Hepatocyte (in vitro differentiated cells): ENCODE data around the gene KCNH3. TPM values are rescaled to one million over a fixed set of nuclear protein-coding genes. Genes with fewer than 3 reads are reported as not detected.

Experiments
- DNase-seq: peaks from one replicate; pipeline ENCODE4 v3.0.0-alpha.2; 2016; ENCODE audit warnings: low spot score
- H2AFZ ChIP-seq: fragments of 200-600 bp; sonication (generic); 2 replicates; pipeline ENCODE4 v1.6.0; 2016; ENCODE audit warnings: antibody characterized with exemption, mild to moderate bottlenecking
- H3K27ac ChIP-seq: fragments of 200-600 bp; sonication (generic); 2 replicates; pipeline ENCODE4 v1.5.1; 2016; ENCODE audit warnings: mild to moderate bottlenecking
- H3K27me3 ChIP-seq: fragments of 200-600 bp; sonication (generic); 2 replicates; pipeline ENCODE4 v1.6.1; 2016
- H3K36me3 ChIP-seq: fragments of 200-600 bp; sonication (generic); replicated peaks from 2 replicates; pipeline ENCODE4 v1.5.1; 2016; ENCODE audit warnings: low read depth; ENCODE audit not compliant: insufficient read depth
- H3K4me1 ChIP-seq: fragments of 200-600 bp; sonication (generic); 2 replicates; pipeline ENCODE4 v1.5.1; 2016; ENCODE audit warnings: mild to moderate bottlenecking, moderate library complexity; ENCODE audit not compliant: insufficient read depth
- H3K4me2 ChIP-seq: fragments of 200-600 bp; sonication (generic); 2 replicates; pipeline ENCODE4 v1.6.0; 2016
- H3K4me3 ChIP-seq: fragments of 200-600 bp; sonication (generic); 2 replicates; pipeline ENCODE4 v1.5.1; 2016; ENCODE audit warnings: mild to moderate bottlenecking
- H3K79me2 ChIP-seq: fragments of 200-600 bp; sonication (generic); 2 replicates; pipeline ENCODE4 v1.6.0; 2017; ENCODE audit warnings: mild to moderate bottlenecking
- H3K9me2 ChIP-seq: fragments of 200-600 bp; sonication (generic); replicated peaks from 2 replicates; pipeline ENCODE4 v1.6.0; 2017; ENCODE audit warnings: mild to moderate bottlenecking; ENCODE audit not compliant: insufficient read depth
- H3K9me3 ChIP-seq: fragments of 200-600 bp; sonication (generic); 2 replicates; pipeline ENCODE4 v1.5.1; 2016; ENCODE audit warnings: low read depth, mild to moderate bottlenecking
- H4K20me1 ChIP-seq: fragments of 200-600 bp; sonication (generic); 2 replicates; pipeline ENCODE4 v1.6.0; 2016; ENCODE audit warnings: mild to moderate bottlenecking; ENCODE audit not compliant: insufficient read depth, poor library complexity, severe bottlenecking
- EZH2 ChIP-seq: fragments of 200-600 bp; sonication (generic); IDR thresholded peaks from 2 replicates; pipeline ENCODE4 v1.6.1; 2016; ENCODE audit warnings: antibody characterized with exemption, mild to moderate bottlenecking, borderline replicate concordance
- EZH2phosphoT487 ChIP-seq: fragments of 200-600 bp; sonication (generic); IDR thresholded peaks from one replicate; pipeline ENCODE4 v1.6.1; 2018; ENCODE audit warnings: antibody characterized with exemption, mild to moderate bottlenecking, low read depth, moderate library complexity; ENCODE audit not compliant: unreplicated experiment, severe bottlenecking
- WGBS: methylation state at CpG from one replicate; pipeline ENCODE4 v1.1.6; 2016; ENCODE audit warnings: low lambda C conversion rate; ENCODE audit errors: missing lambda C conversion rate; 5-methylcytosine and 5-hydroxymethylcytosine counted together
- polyA plus RNA-seq: library from polyadenylated mRNA; unstranded; fragments of >200 nt; fragmentation: Nextera tagmentation; extraction: Ambion mirVana; gene quantifications from 2 replicates; pipeline ENCODE4 v1.2.1, GENCODE V29; 2016
- total RNA-seq: library from RNA; depleted of rRNA; stranded (reverse); fragments of >200 nt; gene quantifications from 2 replicates; pipeline ENCODE4 v1.2.3, GENCODE V29; 2014
- TF ChIP-seq, protein P1 (sequence below): fragments of 200-600 bp; sonication (generic); IDR thresholded peaks from 2 replicates; pipeline ENCODE4 v1.5.1; 2016; ENCODE audit warnings: antibody characterized with exemption, mild to moderate bottlenecking; ENCODE audit not compliant: poor library complexity

KCNH3 gene
- total and polyA plus RNA-seq, 2 experiments from 2014 or later = 0.30 to 1.1 TPM

DNA sequence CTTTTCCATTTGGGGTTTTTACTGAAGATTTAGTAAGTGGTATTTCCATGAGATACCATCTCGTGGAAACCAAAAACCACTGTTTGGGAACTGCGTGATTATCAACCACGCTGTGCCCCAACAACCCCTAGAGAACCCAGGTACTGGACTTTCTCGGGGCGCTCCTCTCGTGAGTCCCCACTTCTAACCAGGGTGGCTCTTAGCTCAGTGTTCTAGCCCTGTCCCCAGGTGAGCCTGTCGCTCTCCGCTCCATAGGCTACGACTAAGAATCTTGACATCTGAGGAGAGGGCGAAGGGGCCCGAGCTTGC, 28.4 kb downstream of the KCNH3 start:
- no peak for DNase-seq
- no peaks in the 10 kb centered on the region for H3K9me3 ChIP-seq
- no peaks in the 10 kb centered on the region for H3K27me3 ChIP-seq
- peak overlapping the region; percentile 95 for H2AFZ ChIP-seq
- WGBS = 6% methylated on average over 11 of the region's 11 CpGs
- peaks cover 51% of the 10 kb centered on the region for H3K79me2 ChIP-seq
- no peaks in the 10 kb centered on the region for H3K36me3 ChIP-seq
- H4K20me1 ChIP-seq = no peaks in the 10 kb centered on the region
- TF ChIP-seq, protein P1, sequence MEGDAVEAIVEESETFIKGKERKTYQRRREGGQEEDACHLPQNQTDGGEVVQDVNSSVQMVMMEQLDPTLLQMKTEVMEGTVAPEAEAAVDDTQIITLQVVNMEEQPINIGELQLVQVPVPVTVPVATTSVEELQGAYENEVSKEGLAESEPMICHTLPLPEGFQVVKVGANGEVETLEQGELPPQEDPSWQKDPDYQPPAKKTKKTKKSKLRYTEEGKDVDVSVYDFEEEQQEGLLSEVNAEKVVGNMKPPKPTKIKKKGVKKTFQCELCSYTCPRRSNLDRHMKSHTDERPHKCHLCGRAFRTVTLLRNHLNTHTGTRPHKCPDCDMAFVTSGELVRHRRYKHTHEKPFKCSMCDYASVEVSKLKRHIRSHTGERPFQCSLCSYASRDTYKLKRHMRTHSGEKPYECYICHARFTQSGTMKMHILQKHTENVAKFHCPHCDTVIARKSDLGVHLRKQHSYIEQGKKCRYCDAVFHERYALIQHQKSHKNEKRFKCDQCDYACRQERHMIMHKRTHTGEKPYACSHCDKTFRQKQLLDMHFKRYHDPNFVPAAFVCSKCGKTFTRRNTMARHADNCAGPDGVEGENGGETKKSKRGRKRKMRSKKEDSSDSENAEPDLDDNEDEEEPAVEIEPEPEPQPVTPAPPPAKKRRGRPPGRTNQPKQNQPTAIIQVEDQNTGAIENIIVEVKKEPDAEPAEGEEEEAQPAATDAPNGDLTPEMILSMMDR = no peak
- TF ChIP-seq EZH2phosphoT487 (no peak), EZH2 (no peak)
- peak overlapping the region; percentile 97 for H3K27ac ChIP-seq
- peaks cover 5% of the 10 kb centered on the region for H3K4me1 ChIP-seq
- peak overlapping the region; percentile 95 for H3K4me2 ChIP-seq
- H3K9me2 ChIP-seq = no peaks in the 10 kb centered on the region
- peak overlapping the region; percentile 66 for H3K4me3 ChIP-seq

DNA sequence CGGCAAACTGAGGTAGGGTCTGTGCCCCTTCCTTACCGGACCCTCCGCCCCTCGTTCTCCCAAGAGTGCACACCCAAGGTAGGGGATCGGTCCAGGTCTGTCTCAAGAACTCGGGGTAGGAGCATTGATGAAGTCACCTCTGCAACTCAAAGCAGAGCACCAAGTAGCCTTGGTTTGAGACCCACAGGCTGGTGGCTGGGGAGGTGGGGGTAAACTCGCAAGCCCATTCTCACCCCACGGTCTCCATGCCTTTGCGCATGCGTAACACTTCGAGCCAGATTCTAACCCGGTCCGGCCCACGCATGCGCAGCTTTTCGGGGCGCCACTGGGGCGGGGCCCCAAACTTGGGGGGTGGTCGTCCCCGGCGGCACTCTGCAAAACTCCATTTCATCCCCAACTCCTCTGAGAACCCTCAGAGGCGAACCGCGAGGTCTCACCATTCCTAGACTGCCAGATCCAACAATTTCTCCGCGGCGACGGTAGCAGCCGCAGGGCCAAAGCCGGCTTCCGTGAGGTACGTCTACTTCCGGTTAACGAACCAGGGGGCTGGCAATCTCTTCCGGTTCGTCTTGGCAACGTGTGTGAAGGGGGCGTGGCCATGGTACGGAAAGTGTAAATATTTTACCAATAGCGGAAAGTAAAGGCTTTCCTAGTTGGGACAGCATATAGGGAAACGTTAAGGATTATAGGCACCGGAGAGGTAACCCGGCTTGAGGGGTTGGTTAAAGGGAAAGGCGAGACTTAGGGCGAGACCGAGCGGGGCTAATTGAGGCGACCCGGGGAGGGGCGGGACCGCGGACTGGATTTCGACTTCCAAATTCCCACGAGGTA, 29.0 kb downstream of the KCNH3 start, which contains the start of gene MCRS1:
TSS of gene MCRS1 (minus strand) at position 532 of the 831 bp plus-strand sequence. CDS start 1,411 bp downstream, outside the sequence.
- Histone ChIP-seq H3K9me3 (no peaks in the 10 kb centered on the region), H3K36me3 (no peaks in the 10 kb centered on the region), H3K27ac (peak within 1 kb of the TSS; percentile 97), H3K4me2 (peak within 1 kb of the TSS; percentile 95), H3K27me3 (no peaks in the 10 kb centered on the region), H3K9me2 (no peaks in the 10 kb centered on the region), H2AFZ (peak within 1 kb of the TSS; percentile 95), H4K20me1 (no peaks in the 10 kb centered on the region), H3K4me3 (peak within 1 kb of the TSS; percentile 66), H3K4me1 (peaks cover 5% of the 10 kb centered on the region), H3K79me2 (peaks cover 51% of the 10 kb centered on the region)
- TF ChIP-seq EZH2 = no peak
- TF ChIP-seq, protein P1 = no peak
- no peak for TF ChIP-seq EZH2phosphoT487
- WGBS = 1% methylated on average over 46 of the region's 54 CpGs
- DNase-seq = peak; percentile 96

DNA sequence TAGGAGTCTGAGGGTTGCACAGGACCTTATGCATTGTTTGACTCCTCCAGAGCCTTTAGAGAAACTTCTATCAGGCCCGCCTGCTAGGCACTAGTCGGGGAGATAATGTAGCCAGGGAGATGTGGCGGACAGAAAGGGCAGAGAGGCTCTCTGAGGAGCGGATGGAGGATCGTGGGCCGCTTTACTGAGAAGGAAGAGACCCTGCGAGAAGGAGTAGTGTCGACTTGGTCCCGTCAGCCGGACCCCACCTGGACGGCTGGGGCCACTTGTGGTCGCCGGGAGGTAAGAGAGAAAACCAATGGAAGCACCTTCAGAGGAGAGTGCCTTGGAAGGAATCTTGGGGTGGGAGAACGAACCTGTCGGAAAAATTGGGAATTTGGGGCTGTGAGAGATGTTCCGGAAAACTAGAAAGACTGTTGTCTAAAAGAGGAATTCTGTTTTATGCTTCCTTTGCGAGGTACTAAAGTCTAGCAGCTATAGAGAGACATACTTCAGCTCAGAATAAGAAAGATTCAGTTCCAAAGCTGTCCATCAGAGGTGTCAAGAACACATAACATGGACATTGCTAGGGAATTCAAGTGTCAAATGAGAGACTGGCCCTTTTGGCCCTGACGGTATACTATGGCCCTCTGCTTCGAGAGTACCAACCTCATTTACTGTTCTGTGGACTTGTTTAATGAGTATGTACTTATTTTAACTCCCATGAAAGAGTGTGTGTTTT, 29.8 kb downstream of the KCNH3 start:
- H3K9me3 ChIP-seq = no peaks in the 10 kb centered on the region
- TF ChIP-seq, protein P1 = no peak
- TF ChIP-seq EZH2 (no peak), EZH2phosphoT487 (no peak)
- no peaks in the 10 kb centered on the region for H3K9me2 ChIP-seq
- no peak for DNase-seq
- peak overlapping the region; percentile 66 for H3K4me3 ChIP-seq
- no peaks in the 10 kb centered on the region for H3K27me3 ChIP-seq
- peak overlapping the region; percentile 95 for H2AFZ ChIP-seq
- H3K4me1 ChIP-seq = peaks cover 5% of the 10 kb centered on the region
- H3K4me2 ChIP-seq = peak overlapping the region; percentile 94
- WGBS = 3% methylated on average over 19 of the region's 19 CpGs
- H3K36me3 ChIP-seq = no peaks in the 10 kb centered on the region
- H4K20me1 ChIP-seq = no peaks in the 10 kb centered on the region
- H3K27ac ChIP-seq = peak overlapping the region; percentile 97
- H3K79me2 ChIP-seq = peaks cover 51% of the 10 kb centered on the region
